Stimulated activated CD4-positive, alpha-beta T cell treated with anti-CD3 and anti-CD28 coated beads, Interleukin-15, amount 100 ng/mL, for 24 hours (primary cell): ENCODE data around the gene HDAC4.

Experiments used
- DNase-seq: peaks from one replicate; pipeline ENCODE4 v3.0.0-alpha.2; 2020

The HDAC4 gene

DNA sequence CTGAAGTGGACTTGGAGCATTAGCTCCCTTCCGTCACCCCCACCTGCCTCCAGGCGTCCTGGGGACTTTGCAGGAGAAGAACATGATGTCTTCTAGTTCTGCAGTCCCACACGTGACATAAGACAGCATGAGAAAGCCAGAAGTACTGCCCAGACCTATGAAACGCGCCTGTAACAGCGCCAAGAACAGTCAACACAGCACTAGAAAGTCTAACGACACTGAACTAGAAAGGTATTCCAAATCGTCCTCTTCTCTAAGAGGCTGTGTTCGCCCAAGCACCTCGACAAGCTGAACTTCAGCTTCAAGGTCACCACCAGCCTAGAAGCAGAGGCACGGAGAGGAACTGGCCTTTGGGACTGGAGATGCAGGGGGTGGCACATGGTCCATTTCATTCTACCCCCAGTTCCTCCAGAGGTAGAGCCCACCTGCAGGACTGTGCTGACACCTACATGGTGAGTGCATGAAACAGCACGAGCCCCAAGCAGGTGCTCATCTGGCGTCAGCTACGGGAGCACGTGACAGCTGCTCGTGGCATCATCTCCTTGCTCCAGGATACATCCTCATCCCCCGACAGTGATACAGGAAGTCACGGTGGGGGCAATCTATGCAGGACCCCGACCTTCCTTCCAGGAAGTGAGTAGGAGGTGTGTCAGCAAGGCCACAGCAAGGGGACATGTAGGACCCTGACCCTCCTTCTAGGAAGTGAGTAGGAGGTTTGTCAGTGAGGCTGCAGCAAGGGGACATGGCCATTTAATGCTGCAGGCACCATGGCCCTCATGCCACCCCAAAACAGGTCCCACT lies 3.7 kb downstream of the HDAC4 start:
- peak; percentile 24 for DNase-seq

DNA sequence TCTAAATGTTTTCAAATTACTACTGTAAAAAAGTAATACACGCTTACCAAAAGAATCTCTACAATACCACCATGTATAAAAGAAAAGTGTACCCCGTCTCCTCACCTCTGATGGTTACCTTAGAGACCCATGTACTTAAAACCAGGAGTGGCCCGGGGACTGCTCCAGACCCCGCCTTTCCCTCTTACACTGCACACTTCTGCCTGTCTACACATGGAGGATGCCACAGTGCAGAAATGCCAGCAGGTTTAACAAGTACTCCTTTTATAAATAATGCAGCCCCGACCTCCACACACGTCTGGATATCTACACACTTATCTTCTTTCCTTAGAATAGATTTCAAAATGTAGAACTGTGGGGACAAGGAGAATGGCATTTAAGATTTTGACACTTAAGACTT lies 5.3 kb downstream of the HDAC4 start:
- DNase-seq, result no peak

GRCh38 chr2:239394978-239395377 lies 5.8 kb downstream of the HDAC4 start:
- no peak for DNase-seq

DNA sequence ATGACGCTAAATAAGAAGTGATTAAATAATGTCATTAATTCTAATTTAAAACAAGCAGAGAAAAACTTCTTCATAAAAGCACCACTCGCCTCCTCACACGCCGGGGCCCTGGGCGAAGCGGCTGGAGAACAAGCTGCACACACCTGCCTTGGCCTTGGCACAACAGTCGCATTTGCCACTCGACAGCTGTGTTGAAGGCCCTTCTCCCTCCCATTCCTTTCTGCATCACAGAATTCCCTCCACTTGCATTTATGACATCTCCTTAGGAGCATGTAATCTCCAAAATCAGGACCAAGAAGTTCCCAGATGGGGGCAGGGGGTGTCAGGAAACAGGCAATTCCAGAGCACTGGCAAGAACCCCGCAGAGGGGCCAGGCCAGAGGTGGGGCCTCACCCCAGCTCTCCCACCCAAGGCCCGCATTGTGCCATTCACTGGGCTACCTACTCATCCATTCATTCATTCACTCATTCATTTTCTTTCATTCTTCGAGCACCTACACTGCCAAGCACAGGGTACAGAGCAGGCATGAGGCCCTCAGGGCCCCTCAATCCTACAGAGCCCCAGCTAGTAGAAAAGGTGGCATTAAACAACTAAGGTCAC lies 6.4 kb downstream of the HDAC4 start:
- no peak for DNase-seq

DNA sequence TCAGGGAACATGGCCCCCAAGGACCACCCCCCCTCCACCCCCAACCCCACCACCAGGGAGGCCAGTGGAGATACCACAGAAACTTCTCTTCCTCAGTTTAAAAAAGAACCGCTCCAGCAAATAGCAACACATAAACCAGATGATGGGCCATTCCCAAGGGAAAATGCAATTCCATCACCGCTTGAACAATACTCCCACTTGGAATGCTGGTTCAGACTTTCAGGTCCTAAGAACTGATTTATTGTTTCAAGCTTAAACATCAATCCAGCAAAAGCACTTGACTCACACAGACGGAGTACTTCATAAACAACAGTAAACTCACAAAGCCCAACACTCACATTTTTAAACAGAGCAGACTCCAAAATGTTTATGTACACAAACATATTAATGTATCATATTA lies 6.9 kb downstream of the HDAC4 start:
- DNase-seq, result no peak

DNA sequence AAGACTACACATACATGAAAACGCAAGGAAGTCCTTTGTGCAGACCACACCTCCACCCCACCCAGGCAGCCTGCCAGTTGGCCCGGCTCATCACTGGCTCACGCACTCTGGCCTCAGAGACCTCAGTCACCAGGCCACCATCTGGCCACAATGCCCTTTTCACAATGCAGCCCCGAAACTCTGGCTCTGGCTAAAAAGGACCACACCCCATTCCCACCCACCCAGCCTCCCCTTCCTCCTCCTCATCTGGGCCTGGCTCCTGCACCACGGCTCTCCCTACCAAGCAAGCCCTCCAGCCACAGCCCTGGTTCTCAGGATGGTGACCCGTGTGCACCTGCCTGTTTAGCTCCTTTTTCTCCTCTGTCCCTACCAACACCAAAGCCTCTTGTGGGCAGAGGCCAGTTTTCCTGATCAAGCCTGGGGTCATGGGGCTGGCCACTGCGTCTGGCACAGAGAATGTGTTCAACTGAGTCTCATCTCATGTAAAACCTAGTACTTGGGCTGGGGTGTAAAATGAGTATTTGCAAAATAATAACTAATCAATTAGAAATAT lies 7.4 kb downstream of the HDAC4 start:
- DNase-seq, result no peak

- DNase-seq, result no peak
These were observed 8.0 kb downstream of the HDAC4 start for GRCh38 chr2:239392688-239393387.

DNA sequence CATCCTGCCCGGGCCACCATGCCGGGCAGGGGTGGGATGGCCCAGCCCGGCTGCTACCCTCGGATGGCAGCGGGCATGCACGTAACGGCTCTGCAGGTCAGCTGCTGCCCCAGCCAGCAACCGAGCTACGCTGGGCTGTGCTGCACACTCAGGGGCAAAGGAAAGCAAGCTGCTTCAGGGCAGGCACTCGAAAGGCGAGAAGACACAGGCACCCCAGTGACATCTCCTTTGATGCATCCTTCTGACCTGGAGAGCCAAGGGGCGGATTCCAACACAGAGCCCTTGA lies 8.8 kb downstream of the HDAC4 start:
- no peak for DNase-seq

- DNase-seq, result no peak
These were observed 9.3 kb downstream of the HDAC4 start for GRCh38 chr2:239391286-239392071.

- no peak for DNase-seq
These were observed 10.1 kb downstream of the HDAC4 start for GRCh38 chr2:239390546-239391285.

DNA sequence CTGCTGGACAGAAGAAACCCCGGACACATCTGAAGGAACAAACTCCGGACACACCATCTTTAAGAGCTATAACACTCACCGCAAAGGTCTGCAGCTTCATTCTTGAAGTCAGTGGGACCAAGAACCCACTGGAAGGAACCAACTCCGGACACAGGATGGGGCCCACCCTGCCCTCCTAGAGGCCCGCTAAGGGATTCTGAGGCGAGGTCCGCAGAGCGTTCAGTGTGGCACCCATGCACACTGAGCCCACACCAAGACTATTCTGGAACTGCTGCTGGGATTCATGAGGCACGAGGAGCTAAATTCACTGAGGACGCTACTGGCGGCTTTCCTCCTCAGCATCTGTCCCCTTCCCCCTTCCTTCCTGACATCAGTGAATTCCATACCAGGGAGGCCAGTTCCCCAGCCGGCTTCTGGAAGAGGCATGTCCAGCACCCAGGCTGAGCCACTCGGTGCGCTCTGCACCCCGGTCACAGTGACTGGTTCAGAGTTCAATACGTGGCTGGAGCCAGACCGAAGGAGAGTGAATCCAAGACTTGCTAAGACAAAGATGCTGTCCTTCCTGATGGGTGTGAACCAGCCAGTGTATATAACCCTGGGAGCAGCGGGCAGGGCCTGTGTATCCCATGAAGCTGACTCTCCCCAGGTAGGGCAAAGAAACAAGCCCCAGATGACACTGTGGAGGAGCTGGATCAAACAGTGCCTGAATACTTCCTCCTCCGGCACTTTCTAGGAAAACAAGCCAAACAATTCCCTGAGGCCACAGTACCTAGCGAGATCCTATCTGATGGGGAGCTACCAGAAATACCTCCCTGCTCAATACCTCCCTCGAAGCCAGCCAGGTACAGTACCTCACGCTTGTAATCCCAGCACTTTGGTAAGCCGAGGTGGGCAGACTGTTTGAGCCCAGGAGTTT lies 11.1 kb downstream of the HDAC4 start:
- no peak for DNase-seq

DNA sequence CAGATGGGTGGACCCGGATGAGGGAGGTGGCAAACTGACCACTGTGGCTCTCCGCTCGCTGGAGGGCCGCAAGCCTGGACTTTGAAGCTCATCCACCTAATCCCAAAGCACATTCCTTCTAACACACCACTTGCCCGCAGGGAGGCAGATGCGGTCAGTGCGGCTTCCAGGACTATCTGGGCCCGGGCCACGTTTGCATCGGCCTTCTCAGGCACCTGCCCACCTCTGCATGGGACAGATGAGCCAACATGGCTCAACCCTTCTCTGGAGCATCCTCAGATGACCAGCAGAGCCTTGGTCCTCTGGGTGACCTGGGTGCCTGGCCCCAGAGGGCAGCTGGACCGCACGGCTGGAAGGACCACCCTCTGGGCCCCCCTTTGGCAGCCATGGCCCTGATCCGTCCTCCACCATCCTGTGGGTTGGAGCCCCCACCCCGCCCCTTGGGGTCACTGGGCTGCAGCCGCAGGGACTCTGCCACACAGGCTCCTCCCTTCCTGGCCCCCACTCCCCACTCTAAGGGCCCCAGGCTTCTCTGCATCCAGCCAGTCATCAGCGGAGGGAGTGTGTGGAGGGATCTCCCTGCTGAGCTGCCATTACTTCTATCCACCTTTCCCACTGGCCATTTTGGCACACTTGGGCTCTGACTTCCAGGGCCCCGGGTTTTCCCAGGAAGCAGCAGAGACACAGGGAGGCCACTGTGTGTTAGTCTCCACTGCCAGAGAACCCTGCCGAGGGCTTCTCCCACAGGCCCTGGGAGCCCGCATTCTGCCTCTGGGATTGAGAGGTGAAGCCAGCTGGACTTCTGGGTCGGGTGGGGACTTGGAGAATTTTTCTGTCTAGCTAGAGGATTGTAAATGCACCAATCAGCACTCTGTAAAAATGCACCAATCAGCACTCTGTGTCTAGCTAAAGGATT lies 12.3 kb downstream of the HDAC4 start:
- no peak for DNase-seq

DNA sequence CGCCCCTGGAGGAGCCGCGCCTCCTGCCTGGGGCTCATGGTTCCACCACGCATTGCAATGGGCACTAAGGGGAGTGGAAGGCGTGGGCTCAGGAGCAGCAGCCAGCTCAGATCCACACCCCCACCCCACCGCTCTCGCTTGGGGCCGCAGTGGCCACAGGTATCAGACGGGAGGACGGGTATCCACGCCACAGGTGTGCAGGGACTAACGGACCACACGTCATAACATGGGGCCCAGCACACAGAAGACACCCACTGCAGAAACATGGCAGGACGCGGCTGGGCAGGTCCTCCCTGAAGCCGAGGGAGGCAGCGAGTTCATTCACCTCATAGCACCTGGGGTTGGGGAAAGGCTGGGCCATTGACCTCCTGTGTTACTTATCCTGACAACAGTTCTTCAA lies 13.0 kb downstream of the HDAC4 start:
- DNase-seq, result no peak

GRCh38 chr2:239386872-239387445 lies 13.9 kb downstream of the HDAC4 start:
- no peak for DNase-seq

DNA sequence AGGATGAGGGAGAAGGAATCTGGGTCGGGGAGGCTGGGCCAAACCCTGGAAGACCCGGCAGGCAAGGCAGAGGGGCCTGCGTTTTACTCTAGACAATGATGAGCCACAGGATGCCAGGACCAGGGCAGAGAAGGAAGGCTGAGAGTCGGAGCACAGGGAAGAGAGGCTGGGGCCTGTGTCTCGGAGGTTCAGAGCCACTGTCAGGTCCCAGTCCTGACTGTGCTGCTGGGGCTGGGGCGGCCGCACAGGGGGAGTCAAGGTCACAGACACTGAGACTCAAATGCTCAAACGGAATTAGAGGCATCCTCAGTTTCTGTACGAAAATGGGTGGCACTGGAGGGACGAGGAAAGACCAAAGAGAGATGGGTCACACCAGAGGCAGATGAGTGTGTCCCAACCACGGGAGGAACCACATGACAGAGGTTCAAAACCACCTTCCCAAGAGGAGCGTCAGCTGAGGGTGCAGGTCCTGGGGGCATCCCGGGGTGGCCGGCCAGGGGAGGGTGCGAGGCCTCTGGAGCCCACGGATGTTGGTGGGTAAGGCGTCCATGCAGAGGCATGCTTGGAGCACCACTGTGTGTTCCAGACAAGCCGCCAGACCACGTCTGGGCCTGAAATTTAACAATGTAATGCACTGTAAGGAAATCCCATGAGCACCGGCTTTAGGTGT lies 14.7 kb downstream of the HDAC4 start:
- no peak for DNase-seq

DNA sequence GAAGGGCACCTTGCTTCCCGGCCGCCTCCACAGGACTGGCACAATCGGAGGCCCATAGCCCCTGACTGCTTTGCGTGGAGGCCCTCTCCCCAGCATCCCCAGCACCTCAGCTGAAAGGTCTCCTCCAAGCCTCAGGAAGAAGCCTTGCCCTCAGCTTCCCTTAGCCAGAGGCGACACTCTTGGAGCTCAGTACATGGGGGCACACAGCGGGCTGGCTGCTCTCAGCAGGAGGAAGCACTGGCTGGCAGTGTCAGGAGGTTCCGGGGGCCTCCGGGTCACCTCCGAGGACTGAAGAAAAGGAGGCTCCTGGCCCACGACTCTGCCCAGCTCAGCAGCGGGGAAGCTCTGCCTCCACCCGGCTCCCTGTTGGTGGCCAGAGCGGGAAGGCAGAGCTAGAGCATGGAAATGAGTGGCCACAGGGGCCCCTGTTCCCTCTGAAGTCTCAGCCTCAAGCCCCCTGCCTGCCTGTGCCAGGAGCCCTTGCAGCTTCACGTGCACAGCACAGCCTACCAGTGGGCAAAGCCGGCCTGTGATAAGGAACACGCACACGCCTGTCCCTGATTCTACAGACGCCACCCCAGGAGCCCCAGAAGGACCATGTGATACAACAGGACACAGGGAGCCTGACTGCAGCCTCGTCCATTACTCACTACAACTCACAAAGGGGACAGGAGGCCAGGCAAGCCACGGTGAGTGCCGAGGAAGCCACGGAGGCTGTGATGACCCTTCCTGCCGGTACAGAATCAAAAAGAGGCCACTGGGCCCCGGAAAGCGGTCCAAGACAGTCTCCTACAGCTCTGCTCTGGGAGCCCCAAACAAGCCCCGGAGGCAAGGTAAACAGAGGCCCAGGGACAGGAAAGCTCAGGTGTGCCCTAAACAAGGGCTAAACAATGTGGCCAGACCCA lies 15.5 kb downstream of the HDAC4 start:
- DNase-seq, result no peak

- DNase-seq, result no peak
These were observed 17.1 kb downstream of the HDAC4 start for GRCh38 chr2:239383759-239384156.
